SH-SY5Y (cell line): ENCODE data around the gene DNAI7.

ENCODE experiments used
- GATA2 ChIP-seq: IDR thresholded peaks from 2 replicates; pipeline ENCODE4 v1.6.1; 2011; ENCODE audit warnings: mild to moderate bottlenecking, low read depth, low read length
- GATA3 ChIP-seq: IDR thresholded peaks from 2 replicates; pipeline ENCODE4 v1.6.1; 2011; ENCODE audit warnings: low read depth, mild to moderate bottlenecking, low read length, moderate library complexity

DNA sequence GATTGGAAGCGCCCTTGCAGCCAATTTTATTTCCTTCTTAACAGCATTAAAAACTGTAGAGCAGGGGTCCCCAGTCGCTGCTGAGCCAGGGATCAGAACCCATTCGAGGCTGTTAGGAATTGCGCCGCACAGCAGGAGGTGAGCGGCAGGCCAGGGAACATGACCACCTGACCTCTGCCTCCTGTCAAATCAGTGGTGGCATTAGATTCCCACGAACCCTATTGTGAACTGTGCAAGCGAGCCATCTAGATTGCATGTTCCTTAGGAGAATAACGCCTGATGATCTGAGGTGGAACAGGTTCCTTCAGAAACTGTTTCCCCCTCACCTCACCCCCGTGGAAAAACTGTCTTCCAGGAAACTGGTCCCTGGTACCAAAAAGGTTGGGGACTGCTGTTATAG, 107.4 kb downstream of the DNAI7 start:
- TF ChIP-seq GATA2 (no peak), GATA3 (no peak)
